Stimulated activated CD8-positive, alpha-beta memory T cell treated with anti-CD3 and anti-CD28 coated beads, Interleukin-15, amount 100 ng/mL, for 24 hours (primary cell): ENCODE data around the gene SUSD6.

Experiments
- DNase-seq: peaks from one replicate; pipeline ENCODE4 v3.0.0-alpha.2; 2020; ENCODE audit warnings: low read depth

Gene SUSD6

GRCh38 chr14:69650948-69651369 is 39.6 kb downstream of the SUSD6 start:
- DNase-seq = no peak

GRCh38 chr14:69651664-69652063 is 40.3 kb downstream of the SUSD6 start:
- DNase-seq = no peak

GRCh38 chr14:69652942-69653684 is 41.7 kb downstream of the SUSD6 start:
- no peak for DNase-seq

GRCh38 chr14:69654116-69654515 is 42.7 kb downstream of the SUSD6 start:
- DNase-seq = no peak

- DNase-seq = no peak
Observed at GRCh38 chr14:69657950-69658355, 46.6 kb downstream of the SUSD6 start.

GRCh38 chr14:69658664-69659261 is 47.4 kb downstream of the SUSD6 start:
- DNase-seq = no peak

- no peak for DNase-seq
Observed at GRCh38 chr14:69660344-69661193, 49.2 kb downstream of the SUSD6 start.

- DNase-seq = no peak
Observed at GRCh38 chr14:69661194-69661537, 49.8 kb downstream of the SUSD6 start.

GRCh38 chr14:69662636-69663299 is 51.4 kb downstream of the SUSD6 start:
- DNase-seq = no peak

GRCh38 chr14:69663300-69663643 is 51.9 kb downstream of the SUSD6 start:
- no peak for DNase-seq

GRCh38 chr14:69664265-69664664 is 52.9 kb downstream of the SUSD6 start:
- DNase-seq = no peak

GRCh38 chr14:69664865-69665526 is 53.6 kb downstream of the SUSD6 start:
- no peak for DNase-seq

- DNase-seq = no peak
Observed at GRCh38 chr14:69665631-69666030, 54.2 kb downstream of the SUSD6 start.

GRCh38 chr14:69666112-69666511 is 54.7 kb downstream of the SUSD6 start:
- no peak for DNase-seq

- DNase-seq = no peak
Observed at GRCh38 chr14:69666690-69667211, 55.4 kb downstream of the SUSD6 start.

GRCh38 chr14:69667938-69668335 is 56.5 kb downstream of the SUSD6 start:
- DNase-seq = no peak

- no peak for DNase-seq
Observed at GRCh38 chr14:69669375-69669774, 58.0 kb downstream of the SUSD6 start.

- no peak for DNase-seq
Observed at GRCh38 chr14:69670093-69670492, 58.7 kb downstream of the SUSD6 start.

- DNase-seq = no peak
Observed at GRCh38 chr14:69671365-69672030, 60.1 kb downstream of the SUSD6 start.

- DNase-seq = no peak
Observed at GRCh38 chr14:69672356-69672755, 61.0 kb downstream of the SUSD6 start.

GRCh38 chr14:69673104-69673503 is 61.7 kb downstream of the SUSD6 start:
- DNase-seq = no peak
